ENCODE measurements around the gene CACHD1.
A peak's percentile ranks its signal among the peaks of the same experiment; 100 is the strongest.

Gene CACHD1

GRCh38 chr1:64525116-64525686 is 55.3 kb downstream of the CACHD1 start:
- no peak for DNase-seq

DNA sequence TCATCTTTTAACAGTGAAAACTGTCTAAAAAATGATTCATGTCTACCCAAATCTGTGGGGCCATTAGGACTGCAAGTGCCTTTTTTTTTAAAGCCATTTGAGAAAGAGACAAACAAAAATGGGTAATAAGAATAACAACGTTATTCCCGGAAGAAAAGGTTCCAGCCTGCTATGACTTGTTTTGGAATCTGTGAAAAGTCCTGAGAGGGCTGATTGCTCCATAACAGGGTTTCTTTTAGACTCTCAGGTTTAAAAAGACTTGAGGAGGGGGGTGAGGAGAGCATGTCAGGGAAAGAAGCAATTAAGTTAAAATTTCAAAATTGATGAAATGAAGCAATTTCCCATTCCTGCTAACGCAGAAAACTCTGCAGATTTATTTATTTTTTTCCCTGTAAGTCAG is 56.4 kb downstream of the CACHD1 start:
- DNase-seq, result no peak

DNA sequence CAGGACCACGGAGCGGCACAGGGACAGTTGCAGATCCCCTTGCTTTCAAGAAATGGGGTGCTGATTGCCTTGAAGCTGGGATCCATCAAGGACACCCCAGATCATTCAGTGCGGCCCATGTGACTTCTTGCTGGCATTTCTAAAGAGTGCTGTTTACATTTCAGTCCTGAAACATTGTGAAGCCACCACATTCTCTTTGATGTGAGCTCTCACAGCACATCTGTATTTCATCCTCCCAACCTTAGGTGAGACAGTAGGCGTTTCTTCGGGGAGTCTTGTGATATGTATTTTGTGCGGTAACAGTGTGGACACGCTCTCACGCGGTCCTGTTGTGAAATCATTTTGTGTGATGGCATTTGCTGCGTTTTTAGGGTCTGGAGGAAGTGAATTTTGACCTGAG is 57.2 kb downstream of the CACHD1 start:
- no peak for DNase-seq

- DNase-seq, result no peak
Measured at GRCh38 chr1:64527786-64528185, 57.9 kb downstream of the CACHD1 start.

GRCh38 chr1:64530969-64531692 is 61.2 kb downstream of the CACHD1 start:
- DNase-seq, result no peak

GRCh38 chr1:64532646-64533045 is 62.7 kb downstream of the CACHD1 start:
- DNase-seq, result no peak

GRCh38 chr1:64535938-64536835 is 66.3 kb downstream of the CACHD1 start:
- DNase-seq, result peak; percentile 88

DNA sequence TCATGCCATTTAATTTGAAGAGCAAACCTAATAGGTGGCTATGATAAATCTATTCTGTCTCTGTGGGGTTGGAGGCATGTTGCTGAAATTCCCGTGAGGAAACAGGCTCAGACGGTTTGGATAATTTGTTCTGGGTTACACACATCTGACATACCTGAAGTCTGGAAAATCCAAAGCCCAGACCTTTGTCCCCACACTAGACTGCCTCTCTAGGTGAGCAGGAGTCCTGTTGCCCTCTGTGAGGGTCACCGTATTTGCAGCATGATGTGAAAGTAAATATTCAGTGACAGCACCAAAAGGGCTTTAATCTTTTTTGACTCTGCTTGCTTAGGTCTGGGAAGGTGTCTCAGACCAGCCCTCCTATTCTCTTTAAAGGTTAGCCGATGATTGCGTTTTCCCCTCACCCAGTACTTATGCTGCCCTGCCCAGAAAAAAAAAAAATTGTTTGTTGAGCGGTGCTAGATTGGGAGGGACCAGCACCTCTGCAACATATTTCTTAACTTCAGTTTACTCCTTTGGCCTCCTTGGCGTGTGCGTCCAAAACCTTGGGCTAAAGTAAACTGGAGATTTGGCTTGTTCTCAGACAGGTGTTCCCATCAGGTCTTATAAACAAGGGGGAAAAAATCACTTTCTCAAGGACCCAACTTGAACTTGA is 67.0 kb downstream of the CACHD1 start:
- no peak for DNase-seq

- DNase-seq, result no peak
Measured at GRCh38 chr1:64537942-64538341, 68.0 kb downstream of the CACHD1 start.

DNA sequence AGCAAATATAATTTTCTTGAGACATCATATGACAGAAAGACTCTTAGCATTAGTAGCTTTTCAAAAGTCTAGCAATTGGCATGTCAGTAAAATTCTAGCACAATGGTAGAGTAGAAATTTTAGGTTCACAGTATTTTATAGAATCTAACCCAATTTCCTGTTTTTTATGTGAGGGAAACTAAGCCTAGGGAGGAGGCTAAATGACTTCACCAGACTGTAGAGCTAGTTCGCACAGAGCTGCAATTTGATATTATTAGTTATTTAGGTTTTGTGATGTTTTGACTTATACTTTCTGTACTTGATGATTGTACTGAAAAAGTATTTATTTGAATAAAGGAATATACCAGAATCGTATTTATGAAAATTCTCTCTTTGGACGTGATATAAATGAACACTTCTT is 68.5 kb downstream of the CACHD1 start:
- no peak for DNase-seq

GRCh38 chr1:64539289-64539688 is 69.4 kb downstream of the CACHD1 start:
- no peak for DNase-seq

GRCh38 chr1:64539781-64540218 is 69.9 kb downstream of the CACHD1 start:
- peak; percentile 23 for DNase-seq

DNA sequence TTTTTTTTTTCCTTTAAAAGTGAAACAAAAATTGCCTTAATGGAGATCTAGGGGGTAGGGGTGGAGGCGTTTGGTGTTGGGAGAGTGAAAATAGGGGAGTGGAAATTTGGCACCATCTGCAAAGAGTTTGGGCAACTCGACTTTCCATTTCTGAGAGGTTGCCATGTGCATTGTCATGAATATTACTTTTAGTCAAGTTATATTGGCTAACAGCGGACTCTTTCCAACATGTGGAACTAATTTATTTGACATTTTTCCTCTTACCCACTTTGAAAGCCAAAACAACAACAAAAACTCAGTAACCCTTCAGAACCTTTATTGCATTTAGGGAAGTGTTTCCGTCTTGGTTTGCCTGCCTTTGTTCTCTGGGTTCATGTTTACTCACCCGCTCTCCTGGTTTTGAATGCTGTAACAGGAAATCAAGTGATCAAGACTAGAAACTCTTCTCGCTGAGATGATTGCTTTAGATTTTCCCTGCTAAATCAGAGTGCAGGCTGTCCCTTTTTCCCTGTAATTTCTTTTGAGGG is 70.4 kb downstream of the CACHD1 start:
- peak; percentile 74 for DNase-seq

DNA sequence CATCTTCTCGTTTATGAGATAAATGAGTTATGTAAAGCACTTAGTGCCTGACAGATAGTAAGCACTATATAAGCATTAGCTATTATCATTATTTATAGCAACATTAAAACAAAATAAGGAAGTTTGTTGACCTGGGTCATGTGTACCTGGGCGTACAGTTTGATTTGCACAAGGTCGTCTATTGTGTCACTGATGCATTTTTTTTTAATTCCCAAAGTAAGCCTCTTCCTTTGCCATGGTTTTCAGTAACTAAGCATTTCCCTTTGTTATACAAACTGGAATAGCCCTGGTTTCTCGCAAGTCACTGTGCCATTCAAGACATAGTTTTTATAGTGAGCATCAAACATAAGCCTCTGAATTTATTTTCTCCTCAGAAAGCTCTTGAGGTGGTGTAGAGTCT is 72.2 kb downstream of the CACHD1 start:
- DNase-seq, result no peak

GRCh38 chr1:64543831-64544230 is 73.9 kb downstream of the CACHD1 start:
- DNase-seq, result no peak

DNA sequence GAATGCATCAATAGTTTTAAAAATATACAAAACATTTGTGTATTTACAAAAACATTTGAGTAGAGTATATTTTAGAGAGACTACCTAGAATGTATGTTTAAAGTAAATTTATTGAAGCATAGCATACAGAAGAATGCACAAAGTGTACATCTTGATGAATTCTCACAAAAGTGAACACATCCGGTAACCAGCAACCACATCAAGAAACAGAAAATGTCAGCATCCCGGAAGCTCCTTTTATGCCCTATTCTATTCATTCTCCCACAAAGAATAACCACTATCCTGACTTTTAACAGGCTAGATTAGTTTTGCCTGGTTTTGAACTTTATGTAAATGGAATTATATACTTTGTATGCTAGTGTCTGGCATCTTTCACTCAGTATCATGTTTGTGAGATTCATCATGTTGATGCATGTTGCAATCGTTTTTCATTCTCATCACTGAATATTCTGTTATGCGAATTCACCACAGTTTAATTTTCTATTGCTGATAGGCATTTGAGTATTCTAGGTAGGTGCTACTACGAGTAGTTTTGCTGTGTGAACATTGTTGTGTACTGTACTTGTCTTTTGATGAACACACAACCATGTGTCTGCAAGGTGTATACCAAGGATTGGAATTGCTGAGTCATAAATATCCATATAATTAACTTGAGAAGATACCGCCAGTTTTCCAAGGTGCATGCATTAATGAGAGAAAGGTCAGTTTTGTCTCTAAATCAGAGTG is 75.4 kb downstream of the CACHD1 start:
- DNase-seq, result no peak

GRCh38 chr1:64546013-64546412 is 76.1 kb downstream of the CACHD1 start:
- no peak for DNase-seq

DNA sequence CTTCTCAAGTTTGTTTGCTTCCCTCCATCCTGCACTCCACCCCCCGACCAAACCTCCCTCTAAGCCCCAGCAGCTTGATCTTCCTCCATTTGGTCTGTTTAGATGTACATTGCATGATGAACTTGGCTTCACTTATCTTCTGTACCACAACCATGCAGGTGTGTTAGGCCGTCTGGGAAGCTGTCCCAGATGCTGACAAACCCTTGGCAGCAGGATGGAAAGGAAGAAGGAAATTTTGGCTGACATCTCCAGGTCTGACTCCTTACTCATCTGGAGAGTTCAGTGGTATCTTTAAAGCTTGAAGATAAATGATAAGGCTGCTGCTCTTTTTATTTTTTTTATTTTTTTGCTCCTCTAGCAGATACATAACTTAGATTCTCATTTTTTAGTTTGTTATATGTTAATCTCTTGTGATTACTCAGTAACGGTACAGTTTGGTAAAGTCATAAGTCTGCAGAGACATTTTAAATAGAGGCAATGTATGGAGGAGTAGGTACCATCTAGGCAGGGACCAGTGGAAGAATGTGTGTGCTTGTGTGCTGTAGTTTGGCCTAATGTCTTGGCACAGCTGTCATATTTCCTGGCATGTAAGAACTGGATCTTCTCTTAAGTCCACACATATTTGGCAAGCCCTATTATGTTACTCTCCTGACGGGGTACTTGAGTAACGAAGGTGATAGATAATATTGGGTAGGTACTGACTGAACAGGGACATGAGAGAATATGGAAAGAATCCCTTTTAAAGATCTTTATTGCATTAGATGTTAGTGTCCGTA is 79.7 kb downstream of the CACHD1 start:
- DNase-seq, result peak; percentile 32

- peak; percentile 93 for DNase-seq
Measured at GRCh38 chr1:64550510-64550909, 80.6 kb downstream of the CACHD1 start.

GRCh38 chr1:64550946-64551605 is 81.1 kb downstream of the CACHD1 start:
- DNase-seq, result peak; percentile 48

DNA sequence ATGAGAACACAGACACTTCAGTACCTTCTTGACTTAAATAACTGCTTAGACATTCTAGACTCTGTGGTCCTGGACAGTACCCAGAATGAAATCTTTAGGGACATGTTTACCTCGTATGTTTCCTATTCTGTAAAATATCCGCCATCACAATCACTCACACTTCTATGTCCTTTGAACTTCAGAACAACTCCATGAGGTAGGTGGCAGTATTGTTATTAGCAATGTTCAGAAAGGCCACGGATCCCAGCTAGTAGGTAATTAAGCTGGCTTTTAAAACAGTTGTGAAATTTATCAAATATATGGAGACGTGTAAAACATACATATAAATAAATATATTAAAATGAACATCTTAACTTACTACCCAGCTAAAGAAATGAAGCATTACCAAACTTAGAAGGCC is 83.4 kb downstream of the CACHD1 start:
- DNase-seq, result peak; percentile 23
